HG03460 (cell line): ENCODE data around the gene AJM1.
"Not testable (repeated sequence)": the region's sequence is repeated elsewhere in the genome, so short reads cannot be mapped to it uniquely, and the experiment has no call there.

Source experiments
- ATAC-seq: cut with Tn5 transposase; IDR thresholded peaks from one replicate; pipeline ENCODE4 v1.9.1; 2021; ENCODE audit not compliant: unreplicated experiment

The AJM1 gene

GRCh38 chr9:136829981-136830885 is 12.0 kb upstream of the AJM1 start:
- ATAC-seq, result no peak

- ATAC-seq, result no peak
Observed at GRCh38 chr9:136831002-136831719, 11.1 kb upstream of the AJM1 start.

GRCh38 chr9:136831720-136832104 is 10.6 kb upstream of the AJM1 start:
- ATAC-seq, result no peak

- ATAC-seq, result no peak
Observed at GRCh38 chr9:136832581-136832980, 9.7 kb upstream of the AJM1 start.

- not testable (repeated sequence) for ATAC-seq
Observed at GRCh38 chr9:136833381-136834048, 8.8 kb upstream of the AJM1 start.

- no peak for ATAC-seq
Observed at GRCh38 chr9:136835162-136835931, 6.9 kb upstream of the AJM1 start.

- ATAC-seq, result no peak
Observed at GRCh38 chr9:136835932-136836904, 6.1 kb upstream of the AJM1 start.

GRCh38 chr9:136837146-136837855 is 5.0 kb upstream of the AJM1 start:
- no peak for ATAC-seq

- ATAC-seq, result not testable (repeated sequence)
Observed at GRCh38 chr9:136837856-136838277, 4.4 kb upstream of the AJM1 start.

- ATAC-seq, result no peak
Observed at GRCh38 chr9:136838314-136839228, 3.7 kb upstream of the AJM1 start.

- no peak for ATAC-seq
Observed at GRCh38 chr9:136839229-136840139, 2.8 kb upstream of the AJM1 start.

GRCh38 chr9:136840140-136840876 is 2.0 kb upstream of the AJM1 start:
- no peak for ATAC-seq

GRCh38 chr9:136840877-136841645 is 1.2 kb upstream of the AJM1 start:
- ATAC-seq, result no peak

GRCh38 chr9:136841646-136842379 is 465 bp upstream of the AJM1 start:
- not testable (repeated sequence) for ATAC-seq
